HepG2 (cell line): ENCODE results near the gene ANKRD39. TPM values are rescaled to one million over a fixed set of nuclear protein-coding genes. Genes with fewer than 3 reads are reported as not detected.

ENCODE experiments used
- AGO1 ChIP-seq: fragments of 200-400 bp; formaldehyde crosslinking; IDR thresholded peaks from 2 replicates; pipeline ENCODE4 v1.6.1; 2017; ENCODE audit warnings: mild to moderate bottlenecking, low read depth, low read length, moderate library complexity; ENCODE audit not compliant: poor library complexity, severe bottlenecking
- HNF4A ChIP-seq: sonication (generic); formaldehyde crosslinking; IDR thresholded peaks from 2 replicates; pipeline ENCODE4 v1.4.0; 2020; ENCODE audit warnings: missing genetic modification reagents
- RBM22 ChIP-seq: fragments of 200-400 bp; formaldehyde crosslinking; optimal IDR thresholded peaks from 2 replicates; pipeline ENCODE3; 2017; ENCODE audit warnings: mild to moderate bottlenecking, low read length, moderate library complexity
- RERE ChIP-seq: IDR thresholded peaks from 2 replicates; pipeline ENCODE4 v1.6.1; 2016; ENCODE audit warnings: low read depth, missing genetic modification reagents, missing compliant biosample characterization
- SIN3A ChIP-seq: IDR thresholded peaks from 2 replicates; pipeline ENCODE4 v1.6.1; 2011; ENCODE audit warnings: low read depth, mild to moderate bottlenecking, control low read depth, low read length, borderline replicate concordance
- SMC3 ChIP-seq: IDR thresholded peaks from 2 replicates; pipeline ENCODE4 v1.6.1; 2011; ENCODE audit warnings: low read length, improper control_type of control experiment
- TMF1 ChIP-seq: sonication (generic); formaldehyde crosslinking; IDR thresholded peaks from 2 replicates; pipeline ENCODE4 v1.8.1; 2022; ENCODE audit warnings: low read depth, missing genetic modification reagents
- TOPORS ChIP-seq: sonication (generic); formaldehyde crosslinking; IDR thresholded peaks from 2 replicates; pipeline ENCODE4 v1.8.0; 2023; ENCODE audit warnings: mild to moderate bottlenecking, missing genetic modification reagents
- U2AF1 ChIP-seq: fragments of 200-400 bp; formaldehyde crosslinking; optimal IDR thresholded peaks from 2 replicates; pipeline ENCODE3; 2017; ENCODE audit warnings: mild to moderate bottlenecking, low read depth, low read length
- XBP1 ChIP-seq: sonication (generic); formaldehyde crosslinking; IDR thresholded peaks from 2 replicates; pipeline ENCODE4 v1.5.0; 2020; ENCODE audit warnings: missing genetic modification reagents
- ZBTB20 ChIP-seq: sonication (generic); formaldehyde crosslinking; IDR thresholded peaks from 2 replicates; pipeline ENCODE4 v1.8.1; 2023; ENCODE audit warnings: missing genetic modification reagents, low read depth, mild to moderate bottlenecking, borderline replicate concordance
- ZC3H4 ChIP-seq: sonication (generic); formaldehyde crosslinking; IDR thresholded peaks from 2 replicates; pipeline ENCODE4 v1.4.0; 2020; ENCODE audit warnings: missing genetic modification reagents, borderline replicate concordance
- ZNF101 ChIP-seq: sonication (generic); formaldehyde crosslinking; IDR thresholded peaks from 2 replicates; pipeline ENCODE4 v1.4.0; 2020; ENCODE audit warnings: mild to moderate bottlenecking, low read depth, missing genetic modification reagents, borderline replicate concordance
- ZNF512B ChIP-seq: sonication (generic); formaldehyde crosslinking; IDR thresholded peaks from 2 replicates; pipeline ENCODE4 v1.5.1; 2020; ENCODE audit warnings: missing genetic modification reagents, mild to moderate bottlenecking, borderline replicate concordance
- ZNF619 ChIP-seq: sonication (generic); formaldehyde crosslinking; IDR thresholded peaks from 2 replicates; pipeline ENCODE4 v1.4.0; 2020; ENCODE audit warnings: mild to moderate bottlenecking, missing genetic modification reagents
- ZNF790 ChIP-seq: sonication (generic); formaldehyde crosslinking; IDR thresholded peaks from 2 replicates; pipeline ENCODE4 v1.8.0; 2022; ENCODE audit warnings: missing genetic modification reagents, mild to moderate bottlenecking, borderline replicate concordance
- polyA plus RNA-seq, 8 experiments: library from polyadenylated mRNA; depleted of rRNA in 3 of 8; stranded (reverse) in 7 of 8; unstranded in 1 of 8; fragments of >200 nt; fragmentation: Illumina TruSeq in 4 of 8; extraction: Trizol in 4 of 8; gene quantifications; 2 replicates each; pipeline versions ENCODE4 v1.2.1 to v1.2.3, GENCODE V29; 2011 to 2016; ENCODE audit warnings: low read depth in 4 of 8, missing spikeins in 1 of 8, mixed read lengths in 1 of 8; ENCODE audit not compliant: insufficient read depth in 1 of 8
- total RNA-seq, 5 experiments: library from RNA; depleted of rRNA; stranded (reverse); fragments of >200 nt; fragmentation: Illumina TruSeq; extraction: Trizol; gene quantifications; 2 replicates each; pipeline ENCODE4 v1.2.3, GENCODE V29; 2016; ENCODE audit warnings: low read depth in 1 of 5
- TF ChIP-seq, protein P1 (sequence below): sonication (generic); formaldehyde crosslinking; IDR thresholded peaks from 2 replicates; pipeline ENCODE4 v1.4.0; 2020; ENCODE audit warnings: missing genetic modification reagents, low read depth, mild to moderate bottlenecking, borderline replicate concordance
- TF ChIP-seq, protein P2 (sequence below): sonication (generic); formaldehyde crosslinking; IDR thresholded peaks from 2 replicates; pipeline ENCODE4 v1.4.0; 2020; ENCODE audit warnings: missing genetic modification reagents

ANKRD39 gene
- total and polyA plus RNA-seq, 2 of the 13 experiments (the other 11 are each of a cell fraction or from before 2014, with no cell fraction given), result 23.2 to 24.8 TPM

DNA sequence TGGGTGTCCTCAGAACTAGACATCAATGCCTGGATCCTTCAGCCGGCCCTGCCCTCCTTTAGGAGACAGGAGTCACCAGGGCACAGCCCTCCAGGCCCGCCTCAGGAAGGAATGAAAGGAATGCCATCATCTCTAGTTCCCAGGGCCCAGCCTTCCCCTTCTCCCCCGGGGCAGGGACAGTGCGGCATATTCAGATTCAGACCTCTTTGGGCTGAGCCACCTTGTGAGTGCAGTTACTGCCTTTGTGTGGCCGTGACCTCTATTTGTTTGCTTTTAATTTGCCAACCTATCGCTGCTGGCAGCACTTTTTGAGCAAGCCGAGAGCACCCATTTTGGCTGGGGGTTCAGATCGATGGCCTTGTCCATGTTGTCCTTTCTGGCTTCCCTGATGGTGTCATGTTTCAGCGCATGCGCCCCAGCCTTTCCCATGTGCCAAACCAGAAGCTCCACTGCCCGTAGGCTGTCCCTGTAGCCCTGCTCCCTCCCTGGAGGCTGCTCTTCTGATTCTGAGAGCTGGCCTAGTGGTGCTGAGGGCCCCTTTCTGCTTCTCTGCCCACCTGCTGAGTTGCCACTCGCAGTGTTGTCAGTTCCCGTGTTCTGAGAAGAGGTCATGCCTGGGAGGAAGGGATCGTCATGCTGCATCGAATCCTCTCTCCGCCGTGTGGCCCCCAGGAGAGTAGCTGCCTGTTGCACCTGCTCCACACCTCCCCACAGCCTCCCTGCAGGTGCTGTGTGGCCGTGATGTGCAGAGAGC, 24.9 kb downstream of the ANKRD39 start (continued):
- TF ChIP-seq ZC3H4 (CRISPR knock-in tag) (no peak), SMC3 (no peak), XBP1 (CRISPR knock-in tag) (no peak), ZNF619 (CRISPR knock-in tag) (no peak), HNF4A (CRISPR knock-in tag) (no peak), RBM22 (peak; percentile 70), ZBTB20 (CRISPR knock-in tag) (no peak), TMF1 (CRISPR knock-in tag) (0 out of 2 replicates have a peak, but pooled peaks have one; percentile 15), SIN3A (no peak), U2AF1 (no peak), AGO1 (no peak), ZNF512B (CRISPR knock-in tag) (no peak), TOPORS (CRISPR knock-in tag) (no peak), RERE (no peak), ZNF101 (CRISPR knock-in tag) (no peak), ZNF790 (no peak)
- TF ChIP-seq, protein P1, sequence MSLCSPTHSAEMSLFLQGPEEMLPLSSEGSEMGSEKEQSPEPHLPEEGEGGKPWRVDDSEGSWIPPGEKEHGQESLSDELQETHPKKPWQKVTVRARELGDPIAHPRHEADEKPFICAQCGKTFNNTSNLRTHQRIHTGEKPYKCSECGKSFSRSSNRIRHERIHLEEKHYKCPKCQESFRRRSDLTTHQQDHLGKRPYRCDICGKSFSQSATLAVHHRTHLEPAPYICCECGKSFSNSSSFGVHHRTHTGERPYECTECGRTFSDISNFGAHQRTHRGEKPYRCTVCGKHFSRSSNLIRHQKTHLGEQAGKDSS (CRISPR knock-in tag), result no peak
- TF ChIP-seq, protein P2, sequence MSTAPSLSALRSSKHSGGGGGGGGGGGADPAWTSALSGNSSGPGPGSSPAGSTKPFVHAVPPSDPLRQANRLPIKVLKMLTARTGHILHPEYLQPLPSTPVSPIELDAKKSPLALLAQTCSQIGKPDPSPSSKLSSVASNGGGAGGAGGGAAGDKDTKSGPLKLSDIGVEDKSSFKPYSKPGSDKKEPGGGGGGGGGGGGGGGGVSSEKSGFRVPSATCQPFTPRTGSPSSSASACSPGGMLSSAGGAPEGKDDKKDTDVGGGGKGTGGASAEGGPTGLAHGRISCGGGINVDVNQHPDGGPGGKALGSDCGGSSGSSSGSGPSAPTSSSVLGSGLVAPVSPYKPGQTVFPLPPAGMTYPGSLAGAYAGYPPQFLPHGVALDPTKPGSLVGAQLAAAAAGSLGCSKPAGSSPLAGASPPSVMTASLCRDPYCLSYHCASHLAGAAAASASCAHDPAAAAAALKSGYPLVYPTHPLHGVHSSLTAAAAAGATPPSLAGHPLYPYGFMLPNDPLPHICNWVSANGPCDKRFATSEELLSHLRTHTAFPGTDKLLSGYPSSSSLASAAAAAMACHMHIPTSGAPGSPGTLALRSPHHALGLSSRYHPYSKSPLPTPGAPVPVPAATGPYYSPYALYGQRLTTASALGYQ (CRISPR knock-in tag), result no peak
